Fibroblast of lung (primary cell): Measurements from ENCODE around the gene PSAP. TPM values are rescaled to one million over a fixed set of nuclear protein-coding genes. Genes with fewer than 3 reads are reported as not detected.

Source experiments
- DNase-seq, 2 donors: peaks; one replicate each; pipeline versions ENCODE4 v3.0.0 to v3.0.0-alpha.2; 2010; ENCODE audit warnings: low read depth in 2 of 2
- H2AFZ ChIP-seq: 2 replicates; pipeline ENCODE4 v1.5.1; 2012; ENCODE audit warnings: low read length, control low read depth, inconsistent platforms
- H3K27ac ChIP-seq: 2 replicates; pipeline ENCODE4 v1.5.1; 2011; ENCODE audit warnings: low read length, control low read depth; ENCODE audit not compliant: insufficient read depth
- H3K27me3 ChIP-seq: 2 replicates; pipeline ENCODE4 v1.5.1; 2011; ENCODE audit warnings: mild to moderate bottlenecking, low read length; ENCODE audit not compliant: control insufficient read depth, insufficient read depth
- H3K36me3 ChIP-seq: 2 replicates; pipeline ENCODE4 v1.5.1; 2011; ENCODE audit warnings: low read length; ENCODE audit not compliant: control insufficient read depth, insufficient read depth
- H3K4me1 ChIP-seq: 2 replicates; pipeline ENCODE4 v1.5.1; 2011; ENCODE audit warnings: low read length; ENCODE audit not compliant: control insufficient read depth, insufficient read depth; ENCODE audit errors: extremely low read depth
- H3K4me2 ChIP-seq: 2 replicates; pipeline ENCODE4 v1.5.1; 2011; ENCODE audit warnings: low read length, control low read depth; ENCODE audit not compliant: insufficient read depth; ENCODE audit errors: extremely low read depth
- H3K4me3 ChIP-seq, 4 experiments: fragments of 200-600 bp in 1 of 4; sonication (generic) in 1 of 4; replicated peaks in 1 of 4; 2 replicates each; pipeline ENCODE4 v1.5.1; 2011 to 2016; ENCODE audit warnings: low read length in 4 of 4, low read depth in 3 of 4, mild to moderate bottlenecking in 3 of 4, control low read depth in 2 of 4, inconsistent platforms in 1 of 4, mixed read lengths in 1 of 4; ENCODE audit not compliant: insufficient read depth in 1 of 4; ENCODE audit errors: control extremely low read depth in 1 of 4
- H3K79me2 ChIP-seq: 2 replicates; pipeline ENCODE4 v1.5.1; 2012; ENCODE audit warnings: mild to moderate bottlenecking, low read length, inconsistent platforms; ENCODE audit not compliant: control insufficient read depth, insufficient read depth
- H3K9ac ChIP-seq: 2 replicates; pipeline ENCODE4 v1.5.1; 2011; ENCODE audit warnings: mild to moderate bottlenecking, low read length, control low read depth; ENCODE audit not compliant: insufficient read depth
- H3K9me3 ChIP-seq: 2 replicates; pipeline ENCODE4 v1.5.1; 2012; ENCODE audit warnings: low read depth, low read length; ENCODE audit not compliant: control insufficient read depth, insufficient read depth
- H4K20me1 ChIP-seq: 2 replicates; pipeline ENCODE4 v1.5.1; 2011; ENCODE audit warnings: low read length; ENCODE audit not compliant: control insufficient read depth, insufficient read depth; ENCODE audit errors: extremely low read depth
- CTCF ChIP-seq, 2 donors: IDR thresholded peaks in 1 of 2; conservative IDR thresholded peaks in 1 of 2; 1 replicate in 1 of 2; 2 replicates in 1 of 2; pipeline ENCODE4 v1.5.1; 2011 to 2012; ENCODE audit warnings: low read length in 2 of 2, control low read depth in 1 of 2, inconsistent platforms in 1 of 2, low read depth in 1 of 2, mild to moderate bottlenecking in 1 of 2
- EZH2 ChIP-seq: IDR thresholded peaks from 2 replicates; pipeline ENCODE4 v1.5.1; 2012; ENCODE audit warnings: low read length, control low read depth, mild to moderate bottlenecking; ENCODE audit errors: missing control alignments
- polyA plus RNA-seq, 2 donors: library from polyadenylated mRNA; depleted of rRNA in 1 of 2; stranded (reverse) in 1 of 2; unstranded in 1 of 2; fragments of >200 nt; gene quantifications; 2 replicates each; pipeline ENCODE4 v1.2.1, GENCODE V29; 2011 to 2012; ENCODE audit warnings: missing spikeins in 1 of 2
- total RNA-seq: library from RNA; depleted of rRNA; stranded (reverse); fragments of >200 nt; gene quantifications from 2 replicates; pipeline ENCODE4 v1.2.1, GENCODE V29; 2014

PSAP gene
- total and polyA plus RNA-seq, 2 donors (not counting 1 experiment from before 2014, with no cell fraction given): 1,180 to 1,566 TPM

GRCh38 chr10:71789871-71790270 lies 61.2 kb downstream of the PSAP start:
- Histone ChIP-seq H3K9me3 (no peaks in the 10 kb centered on the region), H3K9ac (no peak overlapping the region), H3K4me1 (no peaks in the 10 kb centered on the region), H3K79me2 (no peaks in the 10 kb centered on the region), H2AFZ (no peak overlapping the region), H3K27me3 (peaks cover 3% of the 10 kb centered on the region), H3K4me3 (no peak overlapping the region), H3K27ac (no peak overlapping the region), H3K4me2 (no peak overlapping the region), H4K20me1 (no peaks in the 10 kb centered on the region), H3K36me3 (no peaks in the 10 kb centered on the region)
- TF ChIP-seq CTCF (conservative IDR thresholded peaks at IDR 0.05 in 1 of 2, IDR thresholded peaks at IDR 0.05 in 1 of 2; ENCODE audit: low read depth in 1 of 2, low read length in 2 of 2) (no peak), EZH2 (no peak)
- no peak for DNase-seq

- Histone ChIP-seq H3K27me3 (no peaks in the 10 kb centered on the region), H3K79me2 (no peaks in the 10 kb centered on the region), H3K27ac (no peak overlapping the region), H3K4me2 (no peak overlapping the region), H4K20me1 (no peaks in the 10 kb centered on the region), H3K4me3 (no peak overlapping the region), H3K9me3 (no peaks in the 10 kb centered on the region), H2AFZ (no peak overlapping the region), H3K9ac (no peak overlapping the region), H3K36me3 (no peaks in the 10 kb centered on the region), H3K4me1 (no peaks in the 10 kb centered on the region)
- no peak for DNase-seq
- no peak for TF ChIP-seq EZH2
- TF ChIP-seq CTCF (conservative IDR thresholded peaks at IDR 0.05 in 1 of 2, IDR thresholded peaks at IDR 0.05 in 1 of 2; ENCODE audit: low read depth in 1 of 2, low read length in 2 of 2): no peak
These were observed 62.1 kb downstream of the PSAP start for GRCh38 chr10:71788954-71789353.

- H3K79me2 ChIP-seq: no peaks in the 10 kb centered on the region
- no peaks in the 10 kb centered on the region for H3K36me3 ChIP-seq
- no peak for TF ChIP-seq EZH2
- TF ChIP-seq CTCF (conservative IDR thresholded peaks at IDR 0.05 in 1 of 2, IDR thresholded peaks at IDR 0.05 in 1 of 2; ENCODE audit: low read depth in 1 of 2, low read length in 2 of 2): no peak
- H3K27ac ChIP-seq: no peak overlapping the region
- H3K4me1 ChIP-seq: no peaks in the 10 kb centered on the region
- no peak for DNase-seq
- no peaks in the 10 kb centered on the region for H4K20me1 ChIP-seq
- no peak overlapping the region for H3K4me3 ChIP-seq
- peaks cover 7% of the 10 kb centered on the region for H3K27me3 ChIP-seq
- no peak overlapping the region for H2AFZ ChIP-seq
- no peak overlapping the region for H3K9ac ChIP-seq
- H3K4me2 ChIP-seq: no peak overlapping the region
- H3K9me3 ChIP-seq: no peaks in the 10 kb centered on the region
These were observed 66.3 kb downstream of the PSAP start for GRCh38 chr10:71784679-71785272.
